Spleen (tissue), 7 donors: ENCODE results near the gene YPEL2.

Experiments used
- POLR2A ChIP-seq, 3 donors: fragments of 450-650 bp; IDR thresholded peaks; one replicate each; pipeline ENCODE4 v1.5.1; 2017; ENCODE audit warnings: antibody characterized with exemption in 3 of 3, mild to moderate bottlenecking in 1 of 3
- POLR2AphosphoS5 ChIP-seq, 3 donors: sonication (generic); formaldehyde crosslinking; IDR thresholded peaks; one replicate each; pipeline ENCODE4 v1.5.1; 2017; ENCODE audit warnings: antibody characterized with exemption in 3 of 3
- TF ChIP-seq, protein P1 (sequence below), 11 experiments: fragments of 200-600 bp in 7 of 11; fragments of 450-650 bp in 4 of 11; sonication (generic) in 4 of 11; IDR thresholded peaks in 8 of 11; conservative IDR thresholded peaks in 3 of 11; 1 replicate in 7 of 11; 2 replicates in 4 of 11; pipeline versions ENCODE4 v1.4.0 to v1.8.0; 2016 to 2021; ENCODE audit warnings: antibody characterized with exemption in 11 of 11, inconsistent platforms in 4 of 11, mild to moderate bottlenecking in 1 of 11
- donor health status: DM: no; HTN: no; CAD: no; lungs with moderate emphysema.
- donor health status: DM: no; HTN: no; CAD: no.
- donor health status: DM: no; HTN: no; CAD: no.

DNA sequence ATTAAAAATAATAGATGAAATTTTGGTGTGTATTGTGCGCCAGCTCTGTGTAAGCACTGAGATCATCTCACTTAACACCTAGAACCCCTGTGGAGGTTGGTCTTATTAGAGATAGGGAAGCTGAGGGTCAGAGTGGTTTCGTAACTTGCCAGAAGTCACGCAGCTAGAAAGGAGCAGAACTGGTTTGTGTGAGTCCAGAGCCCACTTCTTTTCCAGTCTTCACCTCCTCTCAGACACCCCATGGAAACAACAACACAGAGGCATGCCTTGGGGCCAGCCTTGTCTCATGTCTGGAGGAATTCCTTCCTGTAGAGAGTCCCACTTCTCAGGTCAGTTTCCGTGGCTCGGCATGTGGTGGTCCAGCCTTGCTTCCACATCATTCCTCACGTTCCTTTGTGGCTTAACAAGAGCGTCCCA is 16.5 kb downstream of the YPEL2 start:
- no peak for TF ChIP-seq POLR2A (IDR thresholded peaks at IDR 0.05)
- TF ChIP-seq, protein P1, sequence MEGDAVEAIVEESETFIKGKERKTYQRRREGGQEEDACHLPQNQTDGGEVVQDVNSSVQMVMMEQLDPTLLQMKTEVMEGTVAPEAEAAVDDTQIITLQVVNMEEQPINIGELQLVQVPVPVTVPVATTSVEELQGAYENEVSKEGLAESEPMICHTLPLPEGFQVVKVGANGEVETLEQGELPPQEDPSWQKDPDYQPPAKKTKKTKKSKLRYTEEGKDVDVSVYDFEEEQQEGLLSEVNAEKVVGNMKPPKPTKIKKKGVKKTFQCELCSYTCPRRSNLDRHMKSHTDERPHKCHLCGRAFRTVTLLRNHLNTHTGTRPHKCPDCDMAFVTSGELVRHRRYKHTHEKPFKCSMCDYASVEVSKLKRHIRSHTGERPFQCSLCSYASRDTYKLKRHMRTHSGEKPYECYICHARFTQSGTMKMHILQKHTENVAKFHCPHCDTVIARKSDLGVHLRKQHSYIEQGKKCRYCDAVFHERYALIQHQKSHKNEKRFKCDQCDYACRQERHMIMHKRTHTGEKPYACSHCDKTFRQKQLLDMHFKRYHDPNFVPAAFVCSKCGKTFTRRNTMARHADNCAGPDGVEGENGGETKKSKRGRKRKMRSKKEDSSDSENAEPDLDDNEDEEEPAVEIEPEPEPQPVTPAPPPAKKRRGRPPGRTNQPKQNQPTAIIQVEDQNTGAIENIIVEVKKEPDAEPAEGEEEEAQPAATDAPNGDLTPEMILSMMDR (IDR thresholded peaks at IDR 0.05 in 8 of 11, conservative IDR thresholded peaks at IDR 0.05 in 3 of 11): no peak
- no peak for TF ChIP-seq POLR2AphosphoS5 (IDR thresholded peaks at IDR 0.05)
